ENCODE data around the gene NWD2.

GRCh38 chr4:37400241-37400881 lies 155.8 kb downstream of the NWD2 start:
- TF ChIP-seq TAF1 (IDR thresholded peaks at IDR 0.05; ENCODE audit: low read depth, low read length) (no peak), POLR2A (IDR thresholded peaks at IDR 0.05; ENCODE audit: low read depth, low read length) (no peak), POLR2AphosphoS5 (IDR thresholded peaks at IDR 0.05; ENCODE audit: low read depth, low read length) (no peak), SPI1 (IDR thresholded peaks at IDR 0.05; ENCODE audit: low read depth, low read length) (no peak), PAX5 (IDR thresholded peaks at IDR 0.05; ENCODE audit: insufficient read depth, low read length, severe bottlenecking) (no peak)
